Measurements from ENCODE around the gene CFI. TPM values are rescaled to one million over a fixed set of nuclear protein-coding genes. Genes with fewer than 3 reads are reported as not detected.

The CFI gene
- total and polyA plus RNA-seq, 9 of the 15 experiments (the other 6 are each of a cell fraction or from before 2014, with no cell fraction given), result 0.30 to 8.4 (median 0.95) TPM

GRCh38 chr4:109702950-109703663 lies 98.7 kb downstream of the CFI start, which contains the start of gene CASP6 (continued):
- no peak for TF ChIP-seq ARID3A (IDR thresholded peaks at IDR 0.05; ENCODE audit: borderline replicate concordance, low read depth, low read length)
- TF ChIP-seq PHB (CRISPR knock-in tag; IDR thresholded peaks at IDR 0.05), result 0 out of 2 replicates have a peak, but pooled peaks have one; percentile 80
- TF ChIP-seq RREB1 (CRISPR knock-in tag; IDR thresholded peaks at IDR 0.05), result no peak; the same call in 1 of the 2 replicates
- TF ChIP-seq NFIC (IDR thresholded peaks at IDR 0.05), result peak; percentile 37; the same call in 1 of the 2 replicates
- TF ChIP-seq KAT7 (CRISPR knock-in tag; IDR thresholded peaks at IDR 0.05; ENCODE audit: borderline replicate concordance), result peak; percentile 92; the same call in 1 of the 2 replicates
- TF ChIP-seq TFAP4 (CRISPR knock-in tag; IDR thresholded peaks at IDR 0.05; ENCODE audit: borderline replicate concordance), result peak; percentile 55
- TF ChIP-seq ZFP30 (CRISPR knock-in tag; IDR thresholded peaks at IDR 0.05; ENCODE audit: borderline replicate concordance), result no peak
- 0 out of 2 replicates have a peak, but pooled peaks have one; percentile 44 for TF ChIP-seq ZNF23 (CRISPR knock-in tag; IDR thresholded peaks at IDR 0.05)
- 0 out of 2 replicates have a peak, but pooled peaks have one; percentile 5 for TF ChIP-seq ZNF354B (CRISPR knock-in tag; IDR thresholded peaks at IDR 0.05)
- peak; percentile 66 for TF ChIP-seq ELF1 (tag; IDR thresholded peaks at IDR 0.05)
- no peak for TF ChIP-seq ZBTB34 (CRISPR knock-in tag; IDR thresholded peaks at IDR 0.05)
- TF ChIP-seq TEAD1 (CRISPR knock-in tag; IDR thresholded peaks at IDR 0.05), result peak in 1 of 2 experiments; percentile 0; a peak in 1 of 4 replicates
- no peak; the same call in 1 of the 2 replicates for TF ChIP-seq CC2D1A (IDR thresholded peaks at IDR 0.05)
- 0 out of 2 replicates have a peak, but pooled peaks have one; percentile 51 for TF ChIP-seq ELK3 (CRISPR knock-in tag; IDR thresholded peaks at IDR 0.05)

Measured in K562 (cell line).